Measurements from ENCODE around the gene TRPM2.

GRCh38 chr21:44304877-44305293 lies 48.5 kb upstream of the TRPM2 start:
- no peak for TF ChIP-seq POLR2A (IDR thresholded peaks at IDR 0.05; ENCODE audit: low read depth, low read length)
- no peak for TF ChIP-seq POLR2AphosphoS5 (IDR thresholded peaks at IDR 0.05; ENCODE audit: low read depth, low read length)
- TF ChIP-seq SPI1 (IDR thresholded peaks at IDR 0.05; ENCODE audit: low read depth, low read length), result no peak
- TF ChIP-seq TAF1 (IDR thresholded peaks at IDR 0.05; ENCODE audit: low read depth, low read length), result no peak
- TF ChIP-seq POU2F2 (IDR thresholded peaks at IDR 0.05; ENCODE audit: low read depth, low read length), result no peak
- TF ChIP-seq PAX5 (IDR thresholded peaks at IDR 0.05; ENCODE audit: insufficient read depth, low read length, severe bottlenecking), result no peak
